Spleen (tissue), 7 donors: Measurements from ENCODE around the gene POLA1.

Experiments
- CTCF ChIP-seq, 11 experiments: fragments of 200-600 bp in 7 of 11; fragments of 450-650 bp in 4 of 11; sonication (generic) in 4 of 11; IDR thresholded peaks in 8 of 11; conservative IDR thresholded peaks in 3 of 11; 1 replicate in 7 of 11; 2 replicates in 4 of 11; pipeline versions ENCODE4 v1.4.0 to v1.8.0; 2016 to 2021; ENCODE audit warnings: antibody characterized with exemption in 11 of 11, inconsistent platforms in 4 of 11, mild to moderate bottlenecking in 1 of 11
- POLR2AphosphoS5 ChIP-seq, 3 donors: sonication (generic); formaldehyde crosslinking; IDR thresholded peaks; one replicate each; pipeline ENCODE4 v1.5.1; 2017; ENCODE audit warnings: antibody characterized with exemption in 3 of 3
- donor health status: DM: no; HTN: no; CAD: no; lungs with moderate emphysema.
- donor health status: DM: no; HTN: no; CAD: no.
- donor health status: DM: no; HTN: no; CAD: no.

GRCh38 chrX:24886916-24887315 is 193.2 kb downstream of the POLA1 start:
- no peak for TF ChIP-seq CTCF (IDR thresholded peaks at IDR 0.05 in 8 of 11, conservative IDR thresholded peaks at IDR 0.05 in 3 of 11)
- no peak for TF ChIP-seq POLR2AphosphoS5 (IDR thresholded peaks at IDR 0.05)
